Endothelial cell of umbilical vein (primary cell): ENCODE data around the gene HPS4.

Source experiments
- EZH2 ChIP-seq: IDR thresholded peaks from 2 replicates; pipeline ENCODE4 v1.6.1; 2012; ENCODE audit warnings: borderline replicate concordance, low read depth, mild to moderate bottlenecking, moderate library complexity, low read length, inconsistent platforms; ENCODE audit not compliant: severe bottlenecking
- GATA2 ChIP-seq: IDR thresholded peaks from 2 replicates; pipeline ENCODE4 v1.7.0; 2011; ENCODE audit warnings: low read depth, mild to moderate bottlenecking, moderate library complexity, mixed read lengths, low read length; ENCODE audit not compliant: insufficient read length, insufficient read depth
- JUN ChIP-seq: IDR thresholded peaks from 2 replicates; pipeline ENCODE4 v1.6.1; 2011; ENCODE audit warnings: borderline replicate concordance, low read depth; ENCODE audit not compliant: insufficient read length, insufficient read depth
- MYC ChIP-seq: IDR thresholded peaks from one replicate; pipeline ENCODE4 v1.6.1; 2011; ENCODE audit warnings: mild to moderate bottlenecking, low read depth, low read length
- POLR2A ChIP-seq: IDR thresholded peaks from 2 replicates; pipeline ENCODE4 v1.6.1; 2012; ENCODE audit warnings: low read depth, mild to moderate bottlenecking, control low read depth, low read length
- POLR2AphosphoS5 ChIP-seq: IDR thresholded peaks from 2 replicates; pipeline ENCODE4 v1.6.1; 2012; ENCODE audit warnings: low read depth, mild to moderate bottlenecking, control low read depth, low read length, moderate library complexity; ENCODE audit not compliant: insufficient read depth
- TF ChIP-seq, protein P1 (sequence below), 2 donors: IDR thresholded peaks; 1 replicate in 1 of 2; 2 replicates in 1 of 2; pipeline ENCODE4 v1.5.1; 2011; ENCODE audit warnings: low read length in 2 of 2, mild to moderate bottlenecking in 2 of 2, moderate library complexity in 2 of 2, control low read depth in 1 of 2, inconsistent platforms in 1 of 2, low read depth in 1 of 2; ENCODE audit not compliant: insufficient read depth in 1 of 2; ENCODE audit errors: extremely low read depth in 1 of 2

DNA sequence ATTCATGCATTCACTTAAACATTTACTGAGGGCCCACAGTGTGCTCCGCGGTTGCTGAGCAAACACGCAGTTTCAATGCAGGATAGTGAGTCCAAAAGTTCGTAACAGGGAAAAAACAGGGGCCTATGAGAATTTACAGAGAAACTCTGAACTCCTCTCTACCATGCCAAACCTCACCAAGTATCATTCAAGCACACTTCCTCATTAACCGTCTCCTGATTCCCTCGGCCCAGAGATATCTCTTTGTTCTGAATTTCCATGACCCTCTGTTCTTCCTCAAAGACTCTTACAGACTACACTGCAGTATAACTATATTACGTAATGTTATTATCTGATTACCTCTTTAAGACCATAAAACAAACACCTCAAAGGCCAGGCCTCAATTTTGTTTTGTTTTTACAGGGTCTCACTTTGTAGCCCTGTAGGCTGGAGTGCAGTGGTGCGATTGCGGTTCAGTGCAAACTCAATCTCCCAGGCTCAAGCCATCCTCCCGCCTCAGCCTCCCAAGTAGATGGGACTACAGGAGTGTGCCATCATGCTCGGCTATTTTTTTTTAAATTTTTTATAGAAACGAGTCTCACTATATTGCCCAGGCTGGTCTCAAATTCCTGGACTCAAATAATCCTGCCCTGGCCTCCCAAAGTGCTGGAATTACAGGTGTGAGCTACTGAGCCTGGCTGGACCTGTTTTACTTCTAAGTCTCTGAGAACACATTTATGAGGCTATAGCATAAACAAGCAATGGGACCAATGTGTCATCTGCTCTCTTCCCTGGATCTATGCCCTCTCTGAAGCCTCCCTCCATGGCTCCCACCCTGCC lies 3.6 kb downstream of the HPS4 start:
- TF ChIP-seq, protein P1, sequence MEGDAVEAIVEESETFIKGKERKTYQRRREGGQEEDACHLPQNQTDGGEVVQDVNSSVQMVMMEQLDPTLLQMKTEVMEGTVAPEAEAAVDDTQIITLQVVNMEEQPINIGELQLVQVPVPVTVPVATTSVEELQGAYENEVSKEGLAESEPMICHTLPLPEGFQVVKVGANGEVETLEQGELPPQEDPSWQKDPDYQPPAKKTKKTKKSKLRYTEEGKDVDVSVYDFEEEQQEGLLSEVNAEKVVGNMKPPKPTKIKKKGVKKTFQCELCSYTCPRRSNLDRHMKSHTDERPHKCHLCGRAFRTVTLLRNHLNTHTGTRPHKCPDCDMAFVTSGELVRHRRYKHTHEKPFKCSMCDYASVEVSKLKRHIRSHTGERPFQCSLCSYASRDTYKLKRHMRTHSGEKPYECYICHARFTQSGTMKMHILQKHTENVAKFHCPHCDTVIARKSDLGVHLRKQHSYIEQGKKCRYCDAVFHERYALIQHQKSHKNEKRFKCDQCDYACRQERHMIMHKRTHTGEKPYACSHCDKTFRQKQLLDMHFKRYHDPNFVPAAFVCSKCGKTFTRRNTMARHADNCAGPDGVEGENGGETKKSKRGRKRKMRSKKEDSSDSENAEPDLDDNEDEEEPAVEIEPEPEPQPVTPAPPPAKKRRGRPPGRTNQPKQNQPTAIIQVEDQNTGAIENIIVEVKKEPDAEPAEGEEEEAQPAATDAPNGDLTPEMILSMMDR (IDR thresholded peaks at IDR 0.05; ENCODE audit: extremely low read depth in 1 of 2, insufficient read depth in 1 of 2, low read depth in 1 of 2, low read length in 2 of 2) = no peak
- TF ChIP-seq EZH2 = no peak
- TF ChIP-seq POLR2AphosphoS5 = no peak
- no peak for TF ChIP-seq POLR2A
- TF ChIP-seq JUN = no peak
- TF ChIP-seq MYC = no peak
- no peak for TF ChIP-seq GATA2
